ENCODE measurements around the gene ZFAND3. TPM values are rescaled to one million over a fixed set of nuclear protein-coding genes. Genes with fewer than 3 reads are reported as not detected.

ZFAND3 gene
- total RNA-seq, 1 donor from 2014 or later, result 31.2 TPM

GRCh38 chr6:37866590-37867507 lies 47.3 kb downstream of the ZFAND3 start:
- intact Hi-C loops (cut with DNase I), result no loop called here
- DNase-seq (ENCODE audit: extremely low spot score in 2 of 2), result no peak
- Histone ChIP-seq H3K27ac (no peak overlapping the region), H3K9me3 (no peaks in the 10 kb centered on the region), H3K27me3 (no peaks in the 10 kb centered on the region), H3K4me3 (no peak overlapping the region), H3K36me3 (no peaks in the 10 kb centered on the region), H3K4me1 (peaks cover 47% of the 10 kb centered on the region)
- TF ChIP-seq POLR2A (IDR thresholded peaks at IDR 0.05) (no peak), POLR2AphosphoS5 (IDR thresholded peaks at IDR 0.05; ENCODE audit: insufficient read depth in 1 of 2, low read depth in 1 of 2) (no peak)
- TF ChIP-seq, protein P1, sequence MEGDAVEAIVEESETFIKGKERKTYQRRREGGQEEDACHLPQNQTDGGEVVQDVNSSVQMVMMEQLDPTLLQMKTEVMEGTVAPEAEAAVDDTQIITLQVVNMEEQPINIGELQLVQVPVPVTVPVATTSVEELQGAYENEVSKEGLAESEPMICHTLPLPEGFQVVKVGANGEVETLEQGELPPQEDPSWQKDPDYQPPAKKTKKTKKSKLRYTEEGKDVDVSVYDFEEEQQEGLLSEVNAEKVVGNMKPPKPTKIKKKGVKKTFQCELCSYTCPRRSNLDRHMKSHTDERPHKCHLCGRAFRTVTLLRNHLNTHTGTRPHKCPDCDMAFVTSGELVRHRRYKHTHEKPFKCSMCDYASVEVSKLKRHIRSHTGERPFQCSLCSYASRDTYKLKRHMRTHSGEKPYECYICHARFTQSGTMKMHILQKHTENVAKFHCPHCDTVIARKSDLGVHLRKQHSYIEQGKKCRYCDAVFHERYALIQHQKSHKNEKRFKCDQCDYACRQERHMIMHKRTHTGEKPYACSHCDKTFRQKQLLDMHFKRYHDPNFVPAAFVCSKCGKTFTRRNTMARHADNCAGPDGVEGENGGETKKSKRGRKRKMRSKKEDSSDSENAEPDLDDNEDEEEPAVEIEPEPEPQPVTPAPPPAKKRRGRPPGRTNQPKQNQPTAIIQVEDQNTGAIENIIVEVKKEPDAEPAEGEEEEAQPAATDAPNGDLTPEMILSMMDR (IDR thresholded peaks at IDR 0.05), result no peak

DNA sequence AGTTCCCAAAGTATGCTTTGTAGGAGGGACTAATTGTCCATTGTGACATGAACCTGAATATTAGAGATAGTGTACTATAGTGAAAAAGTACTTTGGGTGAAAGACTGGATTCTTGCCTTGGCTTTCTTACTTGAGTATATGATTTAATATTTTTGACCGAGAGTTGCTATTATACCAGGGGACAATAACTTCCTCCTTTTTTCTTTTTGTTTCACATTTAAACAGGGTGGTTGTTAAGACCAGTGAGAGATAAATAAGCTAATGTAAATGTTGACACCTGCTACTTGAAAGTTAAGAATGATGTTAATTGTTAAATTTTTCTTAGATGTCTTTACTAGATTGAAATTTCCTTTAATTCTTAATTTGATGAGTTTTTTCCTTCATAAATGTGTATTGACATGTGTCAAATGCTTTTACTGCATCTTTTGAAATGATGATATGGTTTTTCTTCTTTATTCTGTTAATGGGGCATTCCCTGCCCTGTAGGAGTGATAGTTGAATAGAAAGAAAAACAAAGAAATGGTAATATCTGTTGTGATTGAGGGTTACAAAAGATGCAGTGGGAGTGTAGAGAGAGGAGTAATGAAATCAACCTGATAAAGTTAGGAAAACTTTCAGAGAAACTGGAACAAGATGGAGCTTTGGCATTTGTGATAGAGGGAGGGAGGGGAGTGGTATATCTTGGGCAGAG lies 48.4 kb downstream of the ZFAND3 start:
- DNase-seq (ENCODE audit: extremely low spot score in 2 of 2), result no peak
- Histone ChIP-seq H3K4me3 (no peak overlapping the region), H3K4me1 (peaks cover 38% of the 10 kb centered on the region), H3K36me3 (no peaks in the 10 kb centered on the region), H3K9me3 (no peaks in the 10 kb centered on the region), H3K27me3 (no peaks in the 10 kb centered on the region), H3K27ac (no peak overlapping the region)
- TF ChIP-seq, protein P1 (IDR thresholded peaks at IDR 0.05), result no peak
- TF ChIP-seq POLR2A (IDR thresholded peaks at IDR 0.05), result no peak
- no peak for TF ChIP-seq POLR2AphosphoS5 (IDR thresholded peaks at IDR 0.05; ENCODE audit: insufficient read depth in 1 of 2, low read depth in 1 of 2)
- intact Hi-C loops (cut with DNase I), result no loop called here

GRCh38 chr6:37868447-37868825 lies 48.9 kb downstream of the ZFAND3 start:
- H3K4me3 ChIP-seq, result no peak overlapping the region
- peaks cover 33% of the 10 kb centered on the region for H3K4me1 ChIP-seq
- H3K27ac ChIP-seq, result no peak overlapping the region
- no peaks in the 10 kb centered on the region for H3K27me3 ChIP-seq
- TF ChIP-seq, protein P1 (IDR thresholded peaks at IDR 0.05), result no peak
- TF ChIP-seq POLR2A (IDR thresholded peaks at IDR 0.05) (no peak), POLR2AphosphoS5 (IDR thresholded peaks at IDR 0.05; ENCODE audit: insufficient read depth in 1 of 2, low read depth in 1 of 2) (no peak)
- H3K36me3 ChIP-seq, result no peaks in the 10 kb centered on the region
- H3K9me3 ChIP-seq, result no peaks in the 10 kb centered on the region
- DNase-seq (ENCODE audit: extremely low spot score in 2 of 2), result no peak
- intact Hi-C loops (cut with DNase I), result no loop called here

GRCh38 chr6:37871616-37872372 lies 52.3 kb downstream of the ZFAND3 start:
- peaks cover 40% of the 10 kb centered on the region for H3K4me1 ChIP-seq
- no peaks in the 10 kb centered on the region for H3K27me3 ChIP-seq
- intact Hi-C loops (cut with DNase I), result no loop called here
- TF ChIP-seq, protein P1 (IDR thresholded peaks at IDR 0.05), result no peak
- TF ChIP-seq POLR2A (IDR thresholded peaks at IDR 0.05), result no peak
- TF ChIP-seq POLR2AphosphoS5 (IDR thresholded peaks at IDR 0.05; ENCODE audit: insufficient read depth in 1 of 2, low read depth in 1 of 2), result no peak
- DNase-seq (ENCODE audit: extremely low spot score in 2 of 2), result no peak
- H3K9me3 ChIP-seq, result no peaks in the 10 kb centered on the region
- no peak overlapping the region for H3K27ac ChIP-seq
- no peak overlapping the region for H3K4me3 ChIP-seq
- H3K36me3 ChIP-seq, result no peaks in the 10 kb centered on the region
